Esophagus muscularis mucosa (tissue), 4 donors: ENCODE measurements around the gene RUSF1. TPM values are rescaled to one million over a fixed set of nuclear protein-coding genes. Genes with fewer than 3 reads are reported as not detected.
A peak's percentile ranks its signal among the peaks of the same experiment; 100 is the strongest.

Experiments
- DNase-seq: peaks from one replicate; pipeline ENCODE4 v3.0.0-alpha.2; 2017; ENCODE audit errors: extremely low spot score
- H3K27ac ChIP-seq, 4 donors: fragments of 200-600 bp; sonication (generic); replicated peaks in 1 of 4; 1 replicate in 3 of 4; 2 replicates in 1 of 4; pipeline ENCODE4 v1.5.1; 2016 to 2019; ENCODE audit warnings: mild to moderate bottlenecking in 1 of 4
- H3K27me3 ChIP-seq, 4 donors: fragments of 200-600 bp; sonication (generic); one replicate each; pipeline versions ENCODE4 v1.5.1 to v1.6.0; 2016 to 2019
- H3K36me3 ChIP-seq, 4 donors: fragments of 200-600 bp; sonication (generic); one replicate each; pipeline ENCODE4 v1.5.1; 2016 to 2019
- H3K4me1 ChIP-seq, 4 donors: fragments of 200-600 bp; sonication (generic); one replicate each; pipeline ENCODE4 v1.5.1; 2016 to 2019
- H3K4me3 ChIP-seq, 4 donors: fragments of 200-600 bp; sonication (generic); 1 replicate in 2 of 4; 2 replicates in 2 of 4; pipeline ENCODE4 v1.5.1; 2016 to 2019; ENCODE audit warnings: mild to moderate bottlenecking in 4 of 4, moderate library complexity in 1 of 4
- H3K9me3 ChIP-seq, 4 donors: fragments of 200-600 bp; sonication (generic); 1 replicate in 3 of 4; 2 replicates in 1 of 4; pipeline ENCODE4 v1.5.1; 2016 to 2019
- EP300 ChIP-seq: sonication (generic); formaldehyde crosslinking; IDR thresholded peaks from one replicate; pipeline ENCODE4 v1.6.1; 2017; ENCODE audit warnings: antibody characterized with exemption
- POLR2A ChIP-seq: fragments of 450-650 bp; IDR thresholded peaks from one replicate; pipeline ENCODE4 v1.6.1; 2017; ENCODE audit warnings: antibody characterized with exemption, moderate library complexity, mild to moderate bottlenecking, low read depth
- POLR2AphosphoS5 ChIP-seq, 2 donors: sonication (generic); formaldehyde crosslinking; IDR thresholded peaks; one replicate each; pipeline ENCODE4 v1.6.1; 2017; ENCODE audit warnings: antibody characterized with exemption in 2 of 2
- WGBS: methylation state at CpG from one replicate; pipeline ENCODE4 v1.1.5; 2018; 5-methylcytosine and 5-hydroxymethylcytosine counted together
- intact Hi-C: fragments of 100-400 bp; cut with DNase I; formaldehyde crosslinking; loops from one replicate; pipeline ENCODE4 v1.15.1; 2023
- total RNA-seq, 4 donors: library from RNA; depleted of rRNA; stranded (reverse); fragments of >200 nt; gene quantifications; one replicate each; pipeline versions ENCODE4 v1.1.0 to v1.2.1, GENCODE V29; 2016
- TF ChIP-seq, protein P1 (sequence below), 3 experiments: fragments of 200-600 bp in 2 of 3; fragments of 450-650 bp in 1 of 3; sonication (generic) in 2 of 3; IDR thresholded peaks; one replicate each; pipeline ENCODE4 v1.5.1; 2017 to 2019; ENCODE audit warnings: antibody characterized with exemption in 3 of 3, mild to moderate bottlenecking in 2 of 3, moderate library complexity in 1 of 3

Gene RUSF1
- total RNA-seq, 4 donors from 2014 or later: 32.4 to 51.3 (median 43.6) TPM

DNA sequence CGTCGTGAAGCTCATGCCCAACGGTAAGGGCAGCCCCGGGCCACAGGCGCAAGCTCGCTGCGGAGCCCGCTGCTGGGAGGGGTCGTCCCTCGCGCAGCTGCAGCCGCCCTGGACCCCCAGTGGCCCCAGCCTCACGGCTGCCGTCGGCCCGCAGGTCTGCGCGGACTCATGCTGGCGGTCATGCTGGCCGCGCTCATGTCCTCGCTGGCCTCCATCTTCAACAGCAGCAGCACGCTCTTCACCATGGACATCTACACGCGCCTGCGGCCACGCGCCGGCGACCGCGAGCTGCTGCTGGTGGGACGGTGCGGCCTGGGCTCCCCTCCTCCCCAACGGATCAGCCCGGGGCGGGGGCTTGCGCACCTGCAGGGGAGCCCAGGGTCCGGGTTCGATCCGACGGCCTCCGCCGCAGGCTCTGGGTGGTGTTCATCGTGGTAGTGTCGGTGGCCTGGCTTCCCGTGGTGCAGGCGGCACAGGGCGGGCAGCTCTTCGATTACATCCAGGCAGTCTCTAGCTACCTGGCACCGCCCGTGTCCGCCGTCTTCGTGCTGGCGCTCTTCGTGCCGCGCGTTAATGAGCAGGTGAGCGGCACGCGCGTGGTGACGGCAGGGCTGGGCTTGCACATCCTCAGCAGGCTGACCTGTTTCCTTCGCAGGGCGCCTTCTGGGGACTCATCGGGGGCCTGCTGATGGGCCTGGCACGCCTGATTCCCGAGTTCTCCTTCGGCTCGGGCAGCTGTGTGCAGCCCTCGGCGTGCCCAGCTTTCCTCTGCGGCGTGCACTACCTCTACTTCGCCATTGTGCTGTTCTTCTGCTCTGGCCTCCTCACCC lies 19.5 kb downstream of the RUSF1 start:
- TF ChIP-seq POLR2A: no peak
- TF ChIP-seq POLR2AphosphoS5 (IDR thresholded peaks at IDR 0.05): no peak
- TF ChIP-seq, protein P1, sequence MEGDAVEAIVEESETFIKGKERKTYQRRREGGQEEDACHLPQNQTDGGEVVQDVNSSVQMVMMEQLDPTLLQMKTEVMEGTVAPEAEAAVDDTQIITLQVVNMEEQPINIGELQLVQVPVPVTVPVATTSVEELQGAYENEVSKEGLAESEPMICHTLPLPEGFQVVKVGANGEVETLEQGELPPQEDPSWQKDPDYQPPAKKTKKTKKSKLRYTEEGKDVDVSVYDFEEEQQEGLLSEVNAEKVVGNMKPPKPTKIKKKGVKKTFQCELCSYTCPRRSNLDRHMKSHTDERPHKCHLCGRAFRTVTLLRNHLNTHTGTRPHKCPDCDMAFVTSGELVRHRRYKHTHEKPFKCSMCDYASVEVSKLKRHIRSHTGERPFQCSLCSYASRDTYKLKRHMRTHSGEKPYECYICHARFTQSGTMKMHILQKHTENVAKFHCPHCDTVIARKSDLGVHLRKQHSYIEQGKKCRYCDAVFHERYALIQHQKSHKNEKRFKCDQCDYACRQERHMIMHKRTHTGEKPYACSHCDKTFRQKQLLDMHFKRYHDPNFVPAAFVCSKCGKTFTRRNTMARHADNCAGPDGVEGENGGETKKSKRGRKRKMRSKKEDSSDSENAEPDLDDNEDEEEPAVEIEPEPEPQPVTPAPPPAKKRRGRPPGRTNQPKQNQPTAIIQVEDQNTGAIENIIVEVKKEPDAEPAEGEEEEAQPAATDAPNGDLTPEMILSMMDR (IDR thresholded peaks at IDR 0.05): no peak
- no peak for TF ChIP-seq EP300
- no peaks in the 10 kb centered on the region for H3K9me3 ChIP-seq
- peaks cover 19 to 43% (median 37%) of the 10 kb centered on the region in 4 donors for H3K36me3 ChIP-seq
- intact Hi-C loops: no loop called here
- peaks cover 0 to 43% (median 9%) of the 10 kb centered on the region in 4 donors for H3K27me3 ChIP-seq
- peak overlapping the region; percentile 50 to 69 (median 55) for H3K4me3 ChIP-seq
- peaks cover 17 to 25% (median 23%) of the 10 kb centered on the region in 4 donors for H3K4me1 ChIP-seq
- H3K27ac ChIP-seq: no peak overlapping the region
- no peak for DNase-seq
- 43% methylated on average over 15 of the region's 77 CpGs for WGBS

DNA sequence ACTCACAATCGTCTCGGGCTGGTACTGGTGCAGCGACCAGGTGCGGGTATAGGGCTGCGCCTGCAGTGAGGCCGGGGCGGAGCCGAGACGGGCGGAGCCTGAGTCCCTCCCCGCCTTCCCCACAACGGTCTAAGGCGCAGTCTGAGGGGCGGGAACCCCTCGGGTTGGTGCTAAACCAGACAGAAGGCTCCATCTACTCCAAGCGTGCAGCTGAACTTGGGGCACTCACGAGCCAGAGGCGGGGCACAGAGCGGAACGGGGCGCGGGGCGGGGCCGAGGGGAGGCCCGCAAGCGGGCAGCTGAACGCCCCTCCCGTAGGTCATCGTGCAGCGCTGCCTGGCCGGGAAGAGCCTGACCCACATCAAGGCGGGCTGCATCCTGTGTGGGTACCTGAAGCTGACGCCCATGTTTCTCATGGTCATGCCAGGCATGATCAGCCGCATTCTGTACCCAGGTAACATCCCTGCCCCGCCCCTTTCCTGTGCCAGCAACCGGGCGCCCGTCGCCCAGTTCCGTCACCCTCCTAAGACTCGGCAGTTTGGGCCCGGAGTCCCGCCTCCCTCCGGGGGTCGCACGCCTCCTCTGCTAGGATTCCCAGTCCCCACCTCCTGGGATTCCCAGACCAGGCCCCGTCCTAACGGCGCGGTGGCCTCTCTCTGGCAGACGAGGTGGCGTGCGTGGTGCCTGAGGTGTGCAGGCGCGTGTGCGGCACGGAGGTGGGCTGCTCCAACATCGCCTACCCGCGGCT lies 20.3 kb downstream of the RUSF1 start:
- TF ChIP-seq EP300 (no peak), POLR2AphosphoS5 (IDR thresholded peaks at IDR 0.05) (peak; percentile 26 to 36)
- Histone ChIP-seq H3K9me3 (no peaks in the 10 kb centered on the region), H3K27ac (no peak overlapping the region), H3K36me3 (peaks cover 11 to 35% (median 30%) of the 10 kb centered on the region in 4 donors), H3K4me3 (peak overlapping the region; percentile 50 to 69 (median 55)), H3K4me1 (peaks cover 17 to 25% (median 23%) of the 10 kb centered on the region in 4 donors), H3K27me3 (peaks cover 0 to 43% (median 9%) of the 10 kb centered on the region in 4 donors)
- no peak for DNase-seq
- 0% methylated on average over 11 of the region's 60 CpGs for WGBS
- intact Hi-C loops: no loop called here

DNA sequence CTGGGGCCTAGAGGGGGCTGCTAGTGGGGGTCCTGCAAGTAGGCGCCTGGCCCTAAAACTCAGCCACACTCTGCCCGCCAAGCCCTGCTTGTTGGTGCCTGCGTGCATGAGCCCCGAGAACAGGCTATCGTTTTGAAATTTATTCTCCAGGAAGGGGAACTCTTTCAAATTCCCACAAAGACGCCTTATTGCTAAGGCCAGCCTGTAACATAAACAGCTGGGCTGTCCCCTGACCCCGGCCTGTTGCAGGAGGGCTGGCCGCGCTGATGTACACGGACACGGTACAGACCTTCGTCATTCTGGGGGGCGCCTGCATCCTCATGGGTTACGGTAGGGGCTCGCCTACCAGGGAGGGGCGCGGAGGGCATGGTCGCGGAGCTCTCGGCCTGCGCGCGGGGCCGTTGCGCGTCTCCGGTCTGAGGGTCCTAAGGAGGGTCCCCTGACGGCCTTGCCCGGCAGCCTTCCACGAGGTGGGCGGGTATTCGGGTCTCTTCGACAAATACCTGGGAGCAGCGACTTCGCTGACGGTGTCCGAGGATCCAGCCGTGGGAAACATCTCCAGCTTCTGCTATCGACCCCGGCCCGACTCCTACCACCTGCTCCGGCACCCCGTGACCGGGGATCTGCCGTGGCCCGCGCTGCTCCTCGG lies 21.0 kb downstream of the RUSF1 start:
- WGBS: 22% methylated on average over 14 of the region's 48 CpGs
- DNase-seq: no peak
- intact Hi-C loops: no loop called here

DNA sequence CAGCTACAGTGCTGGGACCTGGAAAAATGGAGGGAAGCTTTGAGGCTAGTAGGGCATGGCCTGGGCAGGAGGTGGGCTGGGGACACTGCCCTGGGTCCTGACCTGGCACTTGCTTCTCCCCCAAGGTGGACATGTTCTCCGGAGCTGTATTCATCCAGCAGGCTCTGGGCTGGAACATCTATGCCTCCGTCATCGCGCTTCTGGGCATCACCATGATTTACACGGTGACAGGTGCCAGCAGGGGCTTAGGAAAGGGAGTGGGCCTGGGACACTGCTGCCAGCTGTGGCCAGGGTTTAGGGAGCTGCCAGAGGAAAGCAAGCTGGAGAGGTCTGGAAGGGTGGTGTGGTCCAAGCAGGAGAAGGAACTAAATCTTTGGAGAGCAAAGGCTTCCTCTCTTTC lies 22.1 kb downstream of the RUSF1 start:
- Histone ChIP-seq H3K4me1 (peaks cover 18 to 26% (median 24%) of the 10 kb centered on the region in 4 donors), H3K27ac (no peak overlapping the region), H3K4me3 (no peak overlapping the region), H3K36me3 (peaks cover 0 to 16% (median 12%) of the 10 kb centered on the region in 4 donors), H3K27me3 (peaks cover 0 to 43% (median 9%) of the 10 kb centered on the region in 4 donors), H3K9me3 (no peaks in the 10 kb centered on the region)
- intact Hi-C loops: no loop called here
- no peak for DNase-seq
- 90% methylated on average over 5 of the region's 5 CpGs for WGBS
- TF ChIP-seq POLR2A: no peak
- no peak for TF ChIP-seq POLR2AphosphoS5 (IDR thresholded peaks at IDR 0.05)
- TF ChIP-seq, protein P1 (IDR thresholded peaks at IDR 0.05): no peak

More for the DNA sequence above, 21.0 kb downstream of the RUSF1 start:
- H3K27ac ChIP-seq: no peak overlapping the region
- H3K36me3 ChIP-seq: peaks cover 9 to 28% (median 23%) of the 10 kb centered on the region in 4 donors
- TF ChIP-seq EP300 (no peak), POLR2AphosphoS5 (IDR thresholded peaks at IDR 0.05) (no peak), POLR2A (no peak)
- TF ChIP-seq, protein P1 (IDR thresholded peaks at IDR 0.05): no peak
- H3K9me3 ChIP-seq: no peaks in the 10 kb centered on the region
- peaks cover 17 to 25% (median 23%) of the 10 kb centered on the region in 4 donors for H3K4me1 ChIP-seq
- peak overlapping the region; percentile 50 to 69 (median 55) for H3K4me3 ChIP-seq
- H3K27me3 ChIP-seq: peaks cover 0 to 43% (median 9%) of the 10 kb centered on the region in 4 donors
